Retinal pigment epithelial cell (primary cell): Measurements from ENCODE around the gene MUC6.

Experiments used
- DNase-seq: peaks from one replicate; pipeline ENCODE4 v3.0.0-alpha.2; 2010; ENCODE audit warnings: low read depth
- H3K4me3 ChIP-seq: 2 replicates; pipeline ENCODE4 v1.5.1; 2011; ENCODE audit warnings: mild to moderate bottlenecking, low read length, control low read depth, moderate library complexity
- TF ChIP-seq, protein P1 (sequence below): conservative IDR thresholded peaks from 2 replicates; pipeline ENCODE4 v1.5.1; 2011; ENCODE audit warnings: low read depth, low read length, control low read depth, inconsistent platforms

The MUC6 gene

DNA sequence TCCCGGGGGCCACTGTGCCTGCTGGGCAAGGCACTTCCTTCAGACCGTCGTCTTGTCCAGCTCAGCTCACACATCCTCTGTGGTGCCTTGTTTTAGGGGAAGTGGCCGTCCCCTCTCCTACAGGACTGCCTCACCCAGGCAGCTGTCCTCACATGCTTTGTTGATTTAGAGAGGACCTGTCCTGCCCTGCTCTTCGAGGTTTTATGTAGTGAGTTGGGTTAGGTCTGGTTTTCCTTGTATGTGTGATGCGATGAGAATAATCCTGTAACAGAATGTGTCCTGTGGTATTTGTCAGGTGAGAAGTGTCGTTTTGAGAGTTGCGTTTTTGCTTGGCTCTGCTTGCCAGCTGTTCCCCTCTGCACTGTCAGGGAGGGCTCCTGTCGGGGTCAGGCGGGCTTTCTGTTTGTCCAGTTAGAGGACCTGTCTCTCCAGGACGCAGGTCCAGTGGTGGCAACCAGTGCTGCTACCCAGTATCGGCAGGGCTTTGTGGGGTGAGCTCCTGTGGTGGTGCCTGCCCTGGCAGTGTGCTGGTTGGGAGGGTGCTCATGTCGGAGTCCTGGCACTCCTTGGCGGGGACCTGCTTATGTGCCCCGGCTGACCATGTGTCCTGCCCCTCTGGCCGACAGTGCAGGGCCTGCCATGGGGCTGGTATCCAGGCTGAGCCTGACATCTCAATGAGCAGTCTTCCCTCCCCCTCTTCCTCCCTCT, 41.3 kb downstream of the MUC6 start:
- no peak overlapping the region for H3K4me3 ChIP-seq
- DNase-seq, result no peak

DNA sequence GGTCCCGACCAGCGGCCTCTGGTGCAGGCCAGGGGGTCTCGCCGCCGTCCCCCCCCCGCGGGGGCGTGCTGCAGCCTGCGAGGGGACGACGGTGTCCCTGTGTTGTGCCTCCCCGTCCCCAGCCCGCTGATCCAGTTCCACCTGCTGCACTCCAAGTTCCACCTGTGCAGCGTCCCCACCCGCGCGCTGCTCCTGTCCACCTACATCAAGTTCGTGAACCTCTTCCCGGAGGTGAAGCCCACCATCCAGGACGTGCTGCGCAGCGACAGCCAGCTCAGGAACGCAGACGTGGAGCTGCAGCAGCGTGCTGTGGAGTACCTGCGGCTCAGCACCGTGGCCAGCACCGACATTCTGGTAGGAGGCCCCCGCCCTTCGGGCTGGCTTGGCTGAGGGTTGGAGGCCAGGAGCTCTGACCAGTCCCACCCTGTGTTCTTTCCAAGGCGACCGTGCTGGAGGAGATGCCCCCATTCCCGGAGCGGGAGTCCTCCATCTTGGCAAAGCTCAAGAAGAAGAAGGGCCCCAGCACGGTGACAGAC, 42.8 kb downstream of the MUC6 start:
- H3K4me3 ChIP-seq, result no peak overlapping the region
- TF ChIP-seq, protein P1, sequence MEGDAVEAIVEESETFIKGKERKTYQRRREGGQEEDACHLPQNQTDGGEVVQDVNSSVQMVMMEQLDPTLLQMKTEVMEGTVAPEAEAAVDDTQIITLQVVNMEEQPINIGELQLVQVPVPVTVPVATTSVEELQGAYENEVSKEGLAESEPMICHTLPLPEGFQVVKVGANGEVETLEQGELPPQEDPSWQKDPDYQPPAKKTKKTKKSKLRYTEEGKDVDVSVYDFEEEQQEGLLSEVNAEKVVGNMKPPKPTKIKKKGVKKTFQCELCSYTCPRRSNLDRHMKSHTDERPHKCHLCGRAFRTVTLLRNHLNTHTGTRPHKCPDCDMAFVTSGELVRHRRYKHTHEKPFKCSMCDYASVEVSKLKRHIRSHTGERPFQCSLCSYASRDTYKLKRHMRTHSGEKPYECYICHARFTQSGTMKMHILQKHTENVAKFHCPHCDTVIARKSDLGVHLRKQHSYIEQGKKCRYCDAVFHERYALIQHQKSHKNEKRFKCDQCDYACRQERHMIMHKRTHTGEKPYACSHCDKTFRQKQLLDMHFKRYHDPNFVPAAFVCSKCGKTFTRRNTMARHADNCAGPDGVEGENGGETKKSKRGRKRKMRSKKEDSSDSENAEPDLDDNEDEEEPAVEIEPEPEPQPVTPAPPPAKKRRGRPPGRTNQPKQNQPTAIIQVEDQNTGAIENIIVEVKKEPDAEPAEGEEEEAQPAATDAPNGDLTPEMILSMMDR, result no peak
- no peak for DNase-seq

More for the DNA sequence above, 41.3 kb downstream of the MUC6 start:
- TF ChIP-seq, protein P1, result no peak

DNA sequence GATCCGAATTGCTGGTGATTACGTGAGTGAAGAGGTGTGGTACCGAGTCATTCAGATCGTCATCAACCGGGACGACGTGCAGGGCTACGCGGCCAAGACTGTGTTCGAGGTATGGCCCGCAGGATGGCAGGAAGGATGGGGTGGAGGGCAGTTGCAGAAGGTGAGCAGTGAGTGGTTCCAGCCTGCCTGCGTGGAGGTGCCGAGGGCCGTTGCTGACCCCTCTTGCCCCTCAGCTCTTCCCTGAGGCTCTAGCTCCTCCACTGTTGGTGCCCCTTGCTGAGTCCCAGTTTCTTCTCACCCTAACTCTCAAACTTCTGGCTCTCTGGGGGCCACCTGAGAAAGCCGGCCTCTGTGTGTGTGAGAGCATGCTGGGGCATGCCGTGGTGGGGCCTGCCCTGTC, 43.9 kb downstream of the MUC6 start:
- no peak for DNase-seq
- no peak overlapping the region for H3K4me3 ChIP-seq
- TF ChIP-seq, protein P1, result no peak

DNA sequence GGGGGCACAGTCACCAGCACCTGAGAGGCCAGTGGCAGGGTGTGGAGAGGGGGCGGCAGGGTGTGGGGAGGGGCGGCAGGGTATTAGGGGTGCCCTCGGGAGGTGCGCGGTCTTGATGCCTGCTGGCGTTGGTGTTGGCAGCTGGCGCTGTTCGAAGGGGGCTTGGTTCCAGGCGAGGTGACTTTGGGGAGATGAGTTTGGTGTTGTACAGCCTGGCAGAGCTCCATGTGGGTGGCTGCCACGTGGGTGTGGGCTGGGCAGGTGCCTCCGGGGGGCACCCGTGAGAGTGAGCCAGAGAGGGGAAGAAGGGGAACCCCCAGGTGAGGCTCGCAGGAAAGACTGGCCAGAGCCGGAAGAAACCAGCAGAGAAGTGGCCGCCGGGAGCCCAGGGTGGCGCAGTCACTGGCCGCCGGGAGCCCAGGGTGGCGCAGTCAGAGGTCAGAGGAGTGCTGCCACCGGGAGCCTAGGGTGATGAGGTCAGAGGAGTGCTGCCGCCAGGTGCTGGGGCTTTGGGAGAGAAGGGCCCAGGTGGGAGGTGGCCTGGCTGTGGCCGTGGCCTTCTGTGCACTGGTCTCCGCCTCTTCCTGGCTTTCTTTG, 44.7 kb downstream of the MUC6 start:
- H3K4me3 ChIP-seq, result no peak overlapping the region
- no peak for DNase-seq
- TF ChIP-seq, protein P1, result no peak

DNA sequence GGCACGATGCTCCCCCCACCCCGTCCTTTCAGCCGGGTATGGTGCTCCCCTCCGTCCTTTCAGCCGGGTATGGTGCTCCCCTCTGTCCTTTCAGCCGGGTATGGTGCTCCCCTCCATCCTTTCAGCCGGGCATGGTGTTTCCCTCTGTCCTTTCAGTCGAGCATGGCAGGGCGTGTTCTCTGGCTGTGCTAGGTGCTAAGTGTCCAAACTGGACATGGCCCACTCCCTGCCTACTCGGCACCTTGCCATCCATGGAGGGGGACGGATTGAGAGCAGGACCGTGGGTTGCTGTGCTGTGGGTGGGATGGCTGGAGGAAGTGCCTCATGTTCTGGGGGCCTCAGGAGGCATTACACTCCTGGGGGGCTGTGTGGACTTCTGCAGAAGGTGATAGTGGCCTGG, 45.5 kb downstream of the MUC6 start:
- no peak overlapping the region for H3K4me3 ChIP-seq
- TF ChIP-seq, protein P1, result no peak
- DNase-seq, result no peak

DNA sequence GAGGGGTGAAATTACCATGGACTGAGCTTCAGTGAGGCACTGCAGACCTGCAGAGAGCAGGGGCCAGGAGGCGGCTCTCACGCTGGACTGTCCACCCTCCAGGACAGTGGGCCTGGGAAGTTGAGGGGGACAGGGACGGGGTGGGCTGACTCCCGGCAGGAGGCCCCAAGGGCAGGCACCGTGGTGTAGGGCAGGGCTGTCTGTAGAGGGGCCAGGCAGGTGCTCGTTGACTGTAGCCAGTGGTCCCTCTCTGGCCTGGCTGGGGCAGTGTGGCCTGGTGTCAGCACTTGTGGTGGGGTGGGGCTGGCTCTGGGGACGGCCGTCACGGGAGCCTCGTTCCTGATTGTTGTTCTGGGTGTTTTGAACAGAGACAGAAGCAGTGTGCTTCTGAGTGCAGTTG, 46.4 kb downstream of the MUC6 start:
- TF ChIP-seq, protein P1, result no peak
- DNase-seq, result no peak
- no peak overlapping the region for H3K4me3 ChIP-seq

DNA sequence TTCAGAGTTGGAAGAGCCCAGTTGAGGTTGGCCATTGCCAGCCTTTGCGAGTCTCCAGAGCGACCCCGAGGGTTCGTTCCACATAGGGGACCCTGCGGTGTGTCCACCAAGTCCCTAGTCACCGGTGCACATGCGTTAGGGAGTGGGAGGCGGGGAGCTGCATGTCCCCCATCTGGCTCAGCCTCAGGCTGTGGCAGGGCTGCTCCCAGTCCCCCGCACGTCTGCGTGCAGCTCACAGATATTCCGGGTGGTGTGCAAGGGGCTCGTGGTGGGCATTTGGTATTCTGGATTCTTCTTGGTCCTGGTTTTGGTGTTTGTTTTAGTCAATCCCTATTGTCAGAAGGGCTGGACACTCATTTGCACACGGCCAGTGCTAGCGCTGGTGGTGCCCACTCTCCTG, 48.8 kb downstream of the MUC6 start:
- TF ChIP-seq, protein P1, result no peak
- no peak overlapping the region for H3K4me3 ChIP-seq
- no peak for DNase-seq
